Activated CD8-positive, alpha-beta memory T cell treated with anti-CD3 and anti-CD28 coated beads, Interleukin-2, amount 50 U/mL, for 4 hours (primary cell): Measurements from ENCODE around the gene SF1.

ENCODE experiments used
- DNase-seq: peaks from one replicate; pipeline ENCODE4 v3.0.0-alpha.2; 2020

SF1 gene

DNA sequence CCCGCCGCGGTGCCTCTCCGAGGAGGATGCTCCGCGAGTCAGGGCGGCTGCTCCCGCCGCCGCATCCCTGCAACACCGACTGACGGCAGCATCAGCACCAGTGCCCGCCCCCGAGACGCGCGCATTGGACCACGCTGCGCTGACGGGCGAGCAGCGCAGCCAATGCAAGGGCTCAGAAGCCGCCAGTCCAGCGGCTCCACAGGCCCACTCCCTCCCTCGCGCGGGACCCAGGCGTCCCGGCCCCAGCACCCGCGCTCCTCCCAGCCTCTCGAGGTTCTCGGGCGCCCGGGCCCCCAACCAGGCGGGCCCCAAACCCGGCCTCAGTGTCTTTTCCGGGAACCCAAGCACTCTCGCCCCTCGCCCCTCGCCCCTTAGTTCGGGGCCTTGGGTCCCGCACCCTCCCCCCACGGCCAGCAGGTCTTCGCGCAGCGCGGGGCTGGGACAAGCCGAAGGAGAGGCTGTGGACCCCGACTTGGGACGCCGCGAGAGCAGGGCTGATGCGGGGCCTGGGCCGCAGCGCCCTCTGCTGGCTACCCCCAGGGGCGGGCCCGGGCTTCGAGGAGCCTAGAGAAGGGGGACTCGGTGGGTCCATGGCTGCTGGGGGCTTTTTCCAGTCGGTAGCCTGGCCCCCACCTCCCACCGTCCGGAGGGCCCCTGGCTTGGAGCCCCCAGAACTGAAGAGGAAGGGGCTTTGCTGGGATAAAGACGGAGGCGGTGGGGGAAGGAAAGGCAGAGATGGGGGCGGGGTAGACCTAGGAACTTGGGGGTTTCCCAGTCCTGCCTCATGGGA is 55.0 kb downstream of the SF1 start, which contains the start of gene NRXN2:
Gene NRXN2 (minus strand): TSS at position 81 of the 790 bp plus-strand sequence. CDS start 9,498 bp downstream, outside the sequence.
- DNase-seq: peak; percentile 83

DNA sequence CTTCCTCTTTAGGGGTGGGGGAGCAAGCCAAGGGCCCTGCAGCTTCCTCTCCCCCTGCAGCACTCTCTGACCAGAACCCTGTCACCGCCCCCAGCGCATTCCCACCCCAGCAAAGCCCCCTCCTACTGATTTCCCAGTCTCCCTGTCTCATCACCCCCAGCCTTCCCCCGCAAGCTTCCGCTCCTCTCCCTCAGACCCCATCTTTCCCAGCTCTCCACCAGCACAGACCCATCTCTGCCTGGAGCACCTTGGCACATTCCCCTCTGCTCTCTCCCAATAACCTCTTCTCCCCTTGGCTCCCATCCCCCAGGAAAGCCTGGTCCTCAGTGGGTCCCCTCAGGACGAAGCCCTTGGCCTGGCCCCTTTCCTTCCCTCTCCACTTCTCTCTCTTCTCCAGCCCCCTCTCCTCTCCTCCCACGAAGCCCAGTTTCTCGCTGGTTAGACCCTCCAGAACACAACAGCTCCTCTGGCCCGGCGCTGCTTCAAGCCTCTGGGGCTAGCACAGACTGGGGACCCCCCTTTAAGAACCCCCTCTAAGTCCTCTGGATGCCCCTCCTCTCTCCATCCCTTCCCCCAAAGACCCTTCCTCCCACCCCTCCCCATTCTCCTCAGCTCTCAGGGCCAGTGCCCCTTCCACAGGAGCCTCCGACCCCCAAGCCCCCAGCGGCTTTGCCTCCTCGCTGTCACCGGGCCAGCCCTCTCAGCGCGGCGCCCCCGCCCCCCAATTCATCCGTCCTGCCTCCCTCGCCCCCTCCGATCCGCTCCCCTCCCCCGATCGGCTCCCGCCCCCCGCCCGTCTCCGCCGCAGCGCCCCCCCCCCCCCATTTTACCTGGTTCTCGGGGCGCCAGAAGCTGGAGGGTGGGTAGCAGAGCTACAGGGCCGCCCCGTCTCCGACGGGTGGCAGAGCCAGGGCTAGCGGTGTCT is 55.9 kb downstream of the SF1 start:
- no peak for DNase-seq

DNA sequence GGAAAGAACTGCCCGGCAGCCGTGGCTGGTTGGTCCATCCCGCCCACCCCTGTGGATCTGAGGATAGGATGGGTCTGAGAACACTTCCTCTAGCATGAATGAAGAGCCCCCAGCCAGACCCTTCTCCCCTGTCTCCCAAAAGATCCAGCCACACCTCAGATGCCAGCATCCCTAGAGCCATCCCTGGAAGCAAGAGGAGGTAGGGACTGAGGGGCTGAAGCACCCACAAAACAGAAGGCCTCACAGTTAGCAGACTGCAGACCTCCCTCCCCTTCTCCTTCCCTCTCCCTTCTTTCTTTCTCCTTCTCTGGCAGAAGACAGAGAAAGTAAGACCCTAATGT is 57.0 kb downstream of the SF1 start:
- no peak for DNase-seq

GRCh38 chr11:64720640-64721358 is 57.5 kb downstream of the SF1 start:
- DNase-seq: no peak

DNA sequence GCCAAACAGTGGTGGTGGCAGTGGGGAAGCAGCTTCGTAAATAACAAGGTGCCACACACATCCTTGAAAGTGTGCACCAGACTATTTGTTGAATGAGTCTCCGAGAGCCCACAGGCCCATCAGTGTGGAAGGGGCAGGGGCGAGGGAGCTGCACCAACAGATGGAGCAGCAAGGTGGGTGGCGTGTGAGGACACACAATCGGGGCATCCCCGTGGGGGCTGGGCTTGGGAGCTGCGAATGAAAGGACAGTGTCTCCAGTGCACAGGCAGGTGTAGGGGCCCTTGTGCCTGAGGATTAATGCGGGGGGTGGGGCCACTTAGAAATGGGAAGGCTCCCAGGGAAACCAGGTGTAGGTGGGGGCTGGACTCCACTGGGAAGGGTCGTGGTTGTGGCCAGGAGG is 58.2 kb downstream of the SF1 start:
- DNase-seq: no peak

GRCh38 chr11:64719406-64719805 is 58.9 kb downstream of the SF1 start:
- no peak for DNase-seq

- DNase-seq: no peak
These were observed 59.6 kb downstream of the SF1 start for GRCh38 chr11:64718780-64719124.

- DNase-seq: no peak
These were observed 60.1 kb downstream of the SF1 start for GRCh38 chr11:64718084-64718779.

GRCh38 chr11:64717268-64717578 is 61.1 kb downstream of the SF1 start:
- DNase-seq: no peak

DNA sequence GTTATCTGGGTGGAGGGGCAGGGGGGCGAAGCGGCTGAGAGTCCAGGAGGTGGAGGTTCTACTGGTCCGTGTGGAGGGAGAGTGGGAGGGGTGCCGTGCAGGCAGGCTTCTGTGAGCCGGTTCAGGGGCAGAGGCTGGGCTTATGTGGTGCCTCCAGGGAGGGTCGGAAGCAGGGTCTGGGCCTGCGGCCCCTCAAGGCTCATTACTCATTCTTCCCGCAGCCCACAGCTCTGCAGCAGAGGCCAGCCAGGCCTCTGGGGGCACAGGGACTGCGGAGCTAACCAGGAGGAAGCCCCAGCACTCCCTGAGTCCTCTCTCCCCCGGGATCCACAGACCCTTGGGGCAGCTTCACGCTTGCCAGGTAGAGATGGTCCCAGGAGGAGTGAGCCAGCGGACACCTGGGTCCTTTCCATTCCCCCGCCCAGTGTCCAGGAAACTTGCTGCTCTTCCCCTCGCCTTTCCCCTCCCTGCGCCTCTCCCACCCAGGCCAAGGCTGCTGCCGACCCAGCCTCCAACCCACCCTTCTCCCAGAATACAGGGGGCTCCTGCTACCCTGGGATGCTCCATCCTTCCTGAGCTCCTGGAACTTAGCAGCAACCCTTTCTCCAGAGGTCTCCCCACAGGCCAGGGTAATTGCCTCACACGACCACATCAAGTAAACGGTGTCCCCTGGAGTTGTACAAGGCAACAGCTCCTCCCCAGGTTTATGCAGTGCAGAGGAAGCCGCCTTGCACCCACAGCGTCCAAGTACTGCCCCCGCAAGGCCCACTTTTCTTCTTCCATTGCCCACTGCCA is 61.7 kb downstream of the SF1 start:
- DNase-seq: no peak

- DNase-seq: no peak
These were observed 62.4 kb downstream of the SF1 start for GRCh38 chr11:64715756-64716472.

DNA sequence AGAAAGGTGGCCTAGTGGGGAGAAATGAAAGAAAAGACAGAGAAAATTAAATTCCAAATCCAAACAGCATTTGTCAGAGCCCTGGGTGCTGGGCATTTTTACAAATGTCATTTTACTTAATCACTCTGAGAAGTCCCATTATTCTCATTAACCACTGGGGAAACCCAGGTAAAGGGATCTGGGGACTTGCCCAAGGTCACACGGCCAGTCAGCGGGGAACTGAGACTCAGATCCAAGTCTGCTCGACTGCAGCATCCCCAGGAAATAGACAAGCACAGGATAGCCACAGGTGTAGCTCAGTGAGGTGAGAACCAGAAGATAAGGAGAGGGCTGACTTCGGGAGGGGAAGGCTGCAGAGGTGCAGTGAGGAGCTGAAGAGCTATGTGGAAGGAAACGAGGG is 63.2 kb downstream of the SF1 start:
- DNase-seq: no peak

- no peak for DNase-seq
These were observed 63.7 kb downstream of the SF1 start for GRCh38 chr11:64714666-64715065.
